MG63 (cell line): Measurements from ENCODE around the gene TMPRSS6. TPM values are rescaled to one million over a fixed set of nuclear protein-coding genes. Genes with fewer than 3 reads are reported as not detected.

ENCODE experiments used
- DNase-seq: peaks from one replicate; pipeline ENCODE4 v3.0.0-alpha.2; 2020
- H3K27me3 ChIP-seq: fragments of 250-450 bp; sonication (Bioruptor Pico); 2 replicates; pipeline ENCODE4 v1.5.1; 2020; ENCODE audit warnings: mild to moderate bottlenecking, moderate library complexity
- H3K36me3 ChIP-seq: fragments of 250-450 bp; sonication (Bioruptor Pico); 2 replicates; pipeline ENCODE4 v1.5.1; 2020; ENCODE audit warnings: mild to moderate bottlenecking, moderate library complexity
- H3K4me3 ChIP-seq: fragments of 250-450 bp; sonication (Bioruptor Pico); 2 replicates; pipeline ENCODE4 v1.5.1; 2020; ENCODE audit warnings: mild to moderate bottlenecking, moderate library complexity
- H3K9me3 ChIP-seq: fragments of 250-450 bp; sonication (Bioruptor Pico); 2 replicates; pipeline ENCODE4 v1.5.1; 2020; ENCODE audit warnings: mild to moderate bottlenecking, moderate library complexity
- total RNA-seq: library from RNA; depleted of rRNA; stranded (reverse); fragments of >200 nt; shearing (Covaris generic); gene quantifications from 2 replicates; pipeline ENCODE4 v1.2.3, GENCODE V29; 2014; ENCODE audit warnings: low replicate concordance

Gene TMPRSS6
- total RNA-seq, 1 experiment from 2014 or later = not detected

DNA sequence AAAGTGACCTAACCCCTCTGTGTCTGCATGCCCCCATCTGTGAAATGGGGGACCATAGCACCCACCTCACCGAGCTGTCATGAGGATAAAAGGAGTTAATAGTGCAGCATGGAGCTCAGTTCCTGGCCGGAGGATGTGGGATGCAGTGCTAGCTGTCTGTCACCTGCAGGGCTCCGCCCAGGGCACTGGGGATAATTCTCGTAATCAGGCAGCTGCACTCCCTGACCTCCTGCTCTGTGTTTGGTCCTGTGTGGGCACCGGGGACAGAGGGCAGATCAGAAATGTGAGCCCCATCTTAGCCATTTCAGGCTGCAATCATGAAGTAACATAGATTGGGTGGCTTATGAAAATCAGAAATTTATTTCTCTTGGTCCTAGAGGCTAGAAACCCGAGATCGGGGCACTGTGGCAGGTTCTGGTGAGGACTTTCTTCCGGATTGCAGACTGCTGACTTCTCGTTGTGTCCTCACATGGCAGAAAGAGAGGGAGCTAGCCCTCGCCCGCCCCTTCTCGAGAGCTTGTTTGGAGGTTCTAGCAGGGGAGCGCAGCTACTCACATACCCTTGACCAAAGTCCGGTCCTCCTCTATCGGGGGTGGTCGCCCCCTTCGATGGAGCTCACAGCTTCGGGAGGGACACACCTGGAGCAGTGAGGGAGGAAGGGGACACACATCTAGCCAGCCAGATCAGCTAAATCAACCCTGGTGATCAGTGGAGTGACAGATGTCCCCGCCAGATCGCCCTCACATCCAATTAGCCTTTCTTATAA is 54.7 kb downstream of the TMPRSS6 start:
- DNase-seq = no peak
- H3K9me3 ChIP-seq = no peaks in the 10 kb centered on the region

GRCh38 chr22:37054056-37054395 is 55.5 kb downstream of the TMPRSS6 start:
- Histone ChIP-seq H3K4me3 (no peak overlapping the region), H3K36me3 (no peaks in the 10 kb centered on the region), H3K9me3 (no peaks in the 10 kb centered on the region), H3K27me3 (no peaks in the 10 kb centered on the region)
- no peak for DNase-seq

More for the DNA sequence above, 54.7 kb downstream of the TMPRSS6 start:
- Histone ChIP-seq H3K4me3 (no peak overlapping the region), H3K36me3 (no peaks in the 10 kb centered on the region), H3K27me3 (no peaks in the 10 kb centered on the region)

GRCh38 chr22:37053310-37054055 is 56.0 kb downstream of the TMPRSS6 start:
- H3K36me3 ChIP-seq = no peaks in the 10 kb centered on the region
- no peak overlapping the region for H3K4me3 ChIP-seq
- H3K9me3 ChIP-seq = no peaks in the 10 kb centered on the region
- DNase-seq = no peak
- no peaks in the 10 kb centered on the region for H3K27me3 ChIP-seq

- H3K9me3 ChIP-seq = no peaks in the 10 kb centered on the region
- H3K4me3 ChIP-seq = peak overlapping the region; percentile 55
- H3K36me3 ChIP-seq = no peaks in the 10 kb centered on the region
- no peaks in the 10 kb centered on the region for H3K27me3 ChIP-seq
- no peak for DNase-seq
Measured at GRCh38 chr22:37052386-37053309, 56.9 kb downstream of the TMPRSS6 start.

- peak within 1 kb of the TSS; percentile 55 for H3K4me3 ChIP-seq
- no peaks in the 10 kb centered on the region for H3K9me3 ChIP-seq
- H3K27me3 ChIP-seq = no peaks in the 10 kb centered on the region
- H3K36me3 ChIP-seq = no peaks in the 10 kb centered on the region
- DNase-seq = peak; percentile 80
Measured at GRCh38 chr22:37051391-37052385, 57.8 kb downstream of the TMPRSS6 start, which contains the start of gene KCTD17. Gene KCTD17, plus strand, starts transcription at chr22:37051742. Its CDS starts 19 bp downstream, at chr22:37051761.

DNA sequence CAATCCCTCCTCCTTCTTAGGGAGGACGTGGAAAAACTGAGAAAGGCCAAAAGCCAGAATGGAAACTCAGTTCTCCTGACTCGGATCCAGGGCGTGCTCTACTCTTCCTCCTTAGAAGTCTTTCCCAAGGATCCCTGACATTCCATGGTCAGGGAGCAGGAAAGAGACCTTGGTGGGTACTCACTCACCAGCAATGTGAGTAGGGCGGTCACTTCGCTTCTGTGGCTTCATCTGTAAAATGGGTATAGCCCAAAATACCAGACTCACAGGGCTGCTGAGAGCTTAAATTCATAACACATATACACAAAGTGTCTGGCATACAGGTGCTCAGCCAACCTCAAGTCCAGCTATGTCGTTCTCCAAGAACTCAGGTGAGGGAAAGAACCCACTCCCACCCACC is 58.6 kb downstream of the TMPRSS6 start:
- no peaks in the 10 kb centered on the region for H3K27me3 ChIP-seq
- no peaks in the 10 kb centered on the region for H3K36me3 ChIP-seq
- H3K4me3 ChIP-seq = no peak overlapping the region
- DNase-seq = no peak
- H3K9me3 ChIP-seq = no peaks in the 10 kb centered on the region

GRCh38 chr22:37049224-37049623 is 60.3 kb downstream of the TMPRSS6 start:
- Histone ChIP-seq H3K4me3 (no peak overlapping the region), H3K27me3 (no peaks in the 10 kb centered on the region), H3K36me3 (no peaks in the 10 kb centered on the region), H3K9me3 (no peaks in the 10 kb centered on the region)
- no peak for DNase-seq

- Histone ChIP-seq H3K36me3 (no peaks in the 10 kb centered on the region), H3K9me3 (no peaks in the 10 kb centered on the region), H3K27me3 (no peaks in the 10 kb centered on the region), H3K4me3 (no peak overlapping the region)
- DNase-seq = no peak
Measured at GRCh38 chr22:37048133-37048532, 61.4 kb downstream of the TMPRSS6 start.

DNA sequence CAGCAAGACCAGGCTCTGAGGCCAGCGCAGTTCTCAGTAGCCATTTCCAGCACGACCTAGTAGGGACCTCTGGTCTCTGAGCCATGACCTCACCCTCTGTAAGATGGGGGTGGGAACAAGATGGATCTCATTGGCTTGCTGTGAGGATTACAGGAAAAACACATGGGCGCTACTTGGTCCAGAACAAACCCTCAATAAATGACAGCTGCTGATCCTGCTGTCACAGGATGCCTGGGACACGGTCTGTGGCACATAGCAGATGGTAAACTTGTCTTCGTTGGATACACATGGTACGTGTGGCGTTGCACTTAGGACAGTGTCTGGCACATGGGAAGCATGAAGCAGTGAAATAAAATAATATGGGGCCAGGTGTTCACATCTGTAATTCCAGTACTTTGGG is 62.5 kb downstream of the TMPRSS6 start:
- Histone ChIP-seq H3K36me3 (no peaks in the 10 kb centered on the region), H3K27me3 (no peaks in the 10 kb centered on the region), H3K4me3 (no peak overlapping the region), H3K9me3 (no peaks in the 10 kb centered on the region)
- no peak for DNase-seq

- DNase-seq = no peak
- no peaks in the 10 kb centered on the region for H3K27me3 ChIP-seq
- no peak overlapping the region for H3K4me3 ChIP-seq
- H3K36me3 ChIP-seq = no peaks in the 10 kb centered on the region
- H3K9me3 ChIP-seq = no peaks in the 10 kb centered on the region
Measured at GRCh38 chr22:37046589-37046988, 62.9 kb downstream of the TMPRSS6 start.

- Histone ChIP-seq H3K4me3 (no peak overlapping the region), H3K36me3 (no peaks in the 10 kb centered on the region), H3K27me3 (no peaks in the 10 kb centered on the region), H3K9me3 (no peaks in the 10 kb centered on the region)
- no peak for DNase-seq
Measured at GRCh38 chr22:37045958-37046357, 63.6 kb downstream of the TMPRSS6 start.

GRCh38 chr22:37044634-37045625 is 64.6 kb downstream of the TMPRSS6 start:
- H3K9me3 ChIP-seq = no peaks in the 10 kb centered on the region
- no peak overlapping the region for H3K4me3 ChIP-seq
- DNase-seq = no peak
- H3K36me3 ChIP-seq = no peaks in the 10 kb centered on the region
- H3K27me3 ChIP-seq = no peaks in the 10 kb centered on the region

- Histone ChIP-seq H3K9me3 (no peaks in the 10 kb centered on the region), H3K36me3 (no peaks in the 10 kb centered on the region), H3K27me3 (no peaks in the 10 kb centered on the region), H3K4me3 (no peak overlapping the region)
- DNase-seq = peak; percentile 14
Measured at GRCh38 chr22:37043828-37044538, 65.5 kb downstream of the TMPRSS6 start.

GRCh38 chr22:37043209-37043827 is 66.2 kb downstream of the TMPRSS6 start:
- H3K4me3 ChIP-seq = no peak overlapping the region
- no peaks in the 10 kb centered on the region for H3K9me3 ChIP-seq
- H3K36me3 ChIP-seq = no peaks in the 10 kb centered on the region
- no peaks in the 10 kb centered on the region for H3K27me3 ChIP-seq
- no peak for DNase-seq
